RKO (cell line): Measurements from ENCODE around the gene TRMT1.
A peak's percentile ranks its signal among the peaks of the same experiment; 100 is the strongest.

Experiments
- DNase-seq: peaks from one replicate; pipeline ENCODE4 v3.0.0-alpha.2; 2016; ENCODE audit warnings: low spot score

The TRMT1 gene

GRCh38 chr19:13090511-13091231, 25.9 kb downstream of the TRMT1 start:
- DNase-seq: no peak

- DNase-seq: no peak
These were observed 26.6 kb downstream of the TRMT1 start for GRCh38 chr19:13089857-13090507.

- peak; percentile 47 for DNase-seq
These were observed 27.2 kb downstream of the TRMT1 start for GRCh38 chr19:13089139-13089856.

- DNase-seq: no peak
These were observed 28.6 kb downstream of the TRMT1 start for GRCh38 chr19:13087795-13088537.

- no peak for DNase-seq
These were observed 29.2 kb downstream of the TRMT1 start for GRCh38 chr19:13087295-13087694.

- no peak for DNase-seq
These were observed 30.2 kb downstream of the TRMT1 start for GRCh38 chr19:13086341-13086740.

- no peak for DNase-seq
These were observed 30.9 kb downstream of the TRMT1 start for GRCh38 chr19:13085666-13086065.

GRCh38 chr19:13083627-13084026, 32.9 kb downstream of the TRMT1 start:
- DNase-seq: no peak

- DNase-seq: no peak
These were observed 33.5 kb downstream of the TRMT1 start for GRCh38 chr19:13083008-13083404.

GRCh38 chr19:13082192-13083007, 34.1 kb downstream of the TRMT1 start:
- DNase-seq: no peak

- DNase-seq: no peak
These were observed 37.0 kb downstream of the TRMT1 start for GRCh38 chr19:13079542-13079986.

- no peak for DNase-seq
These were observed 37.5 kb downstream of the TRMT1 start for GRCh38 chr19:13078897-13079541.

- DNase-seq: no peak
These were observed 38.2 kb downstream of the TRMT1 start for GRCh38 chr19:13078381-13078780.

- no peak for DNase-seq
These were observed 39.3 kb downstream of the TRMT1 start for GRCh38 chr19:13077240-13077639.

GRCh38 chr19:13076787-13077186, 39.8 kb downstream of the TRMT1 start:
- no peak for DNase-seq

GRCh38 chr19:13076320-13076719, 40.2 kb downstream of the TRMT1 start:
- DNase-seq: no peak

- DNase-seq: no peak
These were observed 42.2 kb downstream of the TRMT1 start for GRCh38 chr19:13074378-13074777.

- DNase-seq: no peak
These were observed 43.3 kb downstream of the TRMT1 start for GRCh38 chr19:13073263-13073662.

GRCh38 chr19:13072188-13072908, 44.2 kb downstream of the TRMT1 start:
- no peak for DNase-seq
